ENCODE results near the gene LMTK3. TPM values are rescaled to one million over a fixed set of nuclear protein-coding genes. Genes with fewer than 3 reads are reported as not detected.
A peak's percentile ranks its signal among the peaks of the same experiment; 100 is the strongest.

The LMTK3 gene
- total and polyA plus RNA-seq, 9 of the 15 experiments (the other 6 are each of a cell fraction or from before 2014, with no cell fraction given): 0.35 to 12.3 (median 2.0) TPM; not detected in 2

GRCh38 chr19:48514123-48514458, 2.5 kb upstream of the LMTK3 start:
- intact Hi-C loops (cut with micrococcal nuclease): no loop called here
- TF ChIP-seq ZNF232 (CRISPR knock-in tag; IDR thresholded peaks at IDR 0.05): no peak
- no peak for TF ChIP-seq GMEB1 (CRISPR knock-in tag; IDR thresholded peaks at IDR 0.05)
- TF ChIP-seq CREM (IDR thresholded peaks at IDR 0.05; ENCODE audit: low read depth): no peak
- TF ChIP-seq RREB1 (CRISPR knock-in tag; IDR thresholded peaks at IDR 0.05): no peak
- TF ChIP-seq ATF3 (IDR thresholded peaks at IDR 0.05): no peak
- TF ChIP-seq ATF3 (CRISPR knock-in tag; conservative IDR thresholded peaks at IDR 0.05): no peak
- no peak for TF ChIP-seq ARNT (IDR thresholded peaks at IDR 0.05)
- no peak for TF ChIP-seq GATAD2A (IDR thresholded peaks at IDR 0.05)
- TF ChIP-seq DDX20 (tag; IDR thresholded peaks at IDR 0.05; ENCODE audit: low read depth): no peak
- TF ChIP-seq MTA1 (IDR thresholded peaks at IDR 0.05; ENCODE audit: borderline replicate concordance): no peak
- no peak for TF ChIP-seq ZNF354B (CRISPR knock-in tag; IDR thresholded peaks at IDR 0.05)
- TF ChIP-seq VEZF1 (CRISPR knock-in tag; IDR thresholded peaks at IDR 0.05): no peak
- TF ChIP-seq ZKSCAN3 (CRISPR knock-in tag; IDR thresholded peaks at IDR 0.05): no peak
- no peak for TF ChIP-seq JUNB (CRISPR knock-in tag; conservative IDR thresholded peaks at IDR 0.05)
- no peak for TF ChIP-seq ZNF57 (CRISPR knock-in tag; IDR thresholded peaks at IDR 0.05)

More at GRCh38 chr19:48514123-48514458, 2.5 kb upstream of the LMTK3 start:
- peak overlapping the region; percentile 84 for H3K4me2 ChIP-seq (ENCODE audit: insufficient read depth, low read length)
- peaks cover 0 to 38% of the 10 kb centered on the region in 2 experiments; a peak in 3 of 5 replicates for H3K4me1 ChIP-seq (replicated peaks in 1 of 2; ENCODE audit: control insufficient read depth in 2 of 2, insufficient read depth in 2 of 2, low read length in 2 of 2)
- H3K79me2 ChIP-seq (ENCODE audit: control insufficient read depth, insufficient read depth, low read length): no peaks in the 10 kb centered on the region
- no TSS peak for BruUV-seq (replicated peaks)
- H3K9me1 ChIP-seq (ENCODE audit: control insufficient read depth, insufficient read depth, low read length): no peaks in the 10 kb centered on the region
- ChIA-PET POLR2A (interaction anchor here (0.5 to 1.2 kb wide), 9 partner anchors 16 to 1298 kb away, joined by 3 to 5 read pairs (median 3); no protein-coding TSS in a partner anchor), CTCF (ENCODE audit: low intra/inter-chr PET ratio) (interaction anchor here (0.6 to 1.4 kb wide), 2 partner anchors 70 to 75 kb away, joined by 3 read pairs; no protein-coding TSS in a partner anchor)
- no peak for ATAC-seq
- H2AFZ ChIP-seq (ENCODE audit: low read depth, low read length): peak overlapping the region; percentile 94
- no peaks in the 10 kb centered on the region for H3K9me3 ChIP-seq (replicated peaks; ENCODE audit: control insufficient read depth, insufficient read depth, low read depth, low read length)
- no peaks in the 10 kb centered on the region for H3K36me3 ChIP-seq (ENCODE audit: control insufficient read depth, insufficient read depth, low read length)
- no peak overlapping the region for H3K27ac ChIP-seq (ENCODE audit: extremely low read depth, low read depth, low read length)
- 35% methylated on average over 11 of the region's 11 CpGs for WGBS (ENCODE audit: insufficient coverage, low coverage, missing lambda C conversion rate)
- DNase-seq (ENCODE audit: extremely low read depth in 1 of 4, low spot score in 3 of 4): no peak
- no peak for FAIRE-seq
- H3K9ac ChIP-seq (ENCODE audit: insufficient read depth in 1 of 2, low read depth in 2 of 2, low read length in 2 of 2): peak overlapping the region in 1 of 2 experiments; percentile 89; a peak in 1 of 4 replicates
- peak overlapping the region; percentile 61; the same call in 1 of the 2 replicates for H3K4me3 ChIP-seq
- peaks cover 7 to 19% of the 10 kb centered on the region in 2 experiments; a peak in 3 of 5 replicates for H3K27me3 ChIP-seq (ENCODE audit: control insufficient read depth in 2 of 2, insufficient read depth in 2 of 2, low read length in 2 of 2)
- peaks cover 8% of the 10 kb centered on the region; the same call in 1 of the 2 replicates for H4K20me1 ChIP-seq (replicated peaks; ENCODE audit: control insufficient read depth, insufficient read depth, low read length)
- in situ Hi-C loops (cut with MboI): no loop called here
